ENCODE results near the gene TMPRSS5. TPM values are rescaled to one million over a fixed set of nuclear protein-coding genes. Genes with fewer than 3 reads are reported as not detected.

TMPRSS5 gene
- under 1 TPM; 0.61 to 0.91 TPM for total RNA-seq

- no peak within 1 kb of the TSS for H3K4me3 Mint-ChIP-seq
- H3K27me3 Mint-ChIP-seq, result no peaks in the 10 kb centered on the region
- H3K4me1 Mint-ChIP-seq, result no peaks in the 10 kb centered on the region
- H3K36me3 Mint-ChIP-seq, result peaks cover 16% of the 10 kb centered on the region
- ATAC-seq (no peak), DNase-seq (no peak)
- peaks cover 20% of the 10 kb centered on the region for H3K9me3 Mint-ChIP-seq (ENCODE audit: low read depth)
- CTCF ChIA-PET, result no interaction called here
- H3K27ac Mint-ChIP-seq, result no peak within 1 kb of the TSS
Measured at GRCh38 chr11:113705871-113706655, at the start of gene TMPRSS5. TMPRSS5 (minus strand) TSS chr11:113706308; CDS start chr11:113706224, 84 bp downstream.

- Mint-ChIP-seq H3K36me3 (peaks cover 23% of the 10 kb centered on the region), H3K27me3 (no peaks in the 10 kb centered on the region), H3K4me1 (no peaks in the 10 kb centered on the region), H3K4me3 (no peak overlapping the region), H3K9me3 (ENCODE audit: low read depth) (no peaks in the 10 kb centered on the region), H3K27ac (no peak overlapping the region)
- CTCF ChIA-PET, result interaction anchor here (1.2 kb wide), 1 partner anchor 44 kb away, joined by 3 read pairs; no protein-coding TSS in a partner anchor
- ATAC-seq, result no peak
- no peak for DNase-seq
Measured at GRCh38 chr11:113752932-113753331, 46.8 kb upstream of the TMPRSS5 start.

GRCh38 chr11:113736323-113736722, 30.2 kb upstream of the TMPRSS5 start:
- Mint-ChIP-seq H3K4me3 (no peak overlapping the region), H3K9me3 (ENCODE audit: low read depth) (no peaks in the 10 kb centered on the region), H3K27ac (no peak overlapping the region), H3K36me3 (peaks cover 53% of the 10 kb centered on the region), H3K4me1 (peaks cover 8% of the 10 kb centered on the region), H3K27me3 (no peaks in the 10 kb centered on the region)
- CTCF ChIA-PET, result interaction anchor here (0.5 to 0.6 kb wide), 2 partner anchors 7 to 9 kb away, joined by 3 read pairs; no protein-coding TSS in a partner anchor
- ATAC-seq (peak; percentile 23), DNase-seq (no peak)

GRCh38 chr11:113732092-113732491, 26.0 kb upstream of the TMPRSS5 start:
- H3K9me3 Mint-ChIP-seq (ENCODE audit: low read depth), result no peaks in the 10 kb centered on the region
- CTCF ChIA-PET, result interaction anchor here (1.0 to 2.0 kb wide), 3 partner anchors 418 to 1144 kb away, joined by 3 to 6 read pairs (median 3); partner anchors contain the start of gene TTC12
- ATAC-seq (no peak), DNase-seq (no peak)
- peaks cover 28% of the 10 kb centered on the region for H3K36me3 Mint-ChIP-seq
- H3K4me3 Mint-ChIP-seq, result no peak overlapping the region
- no peaks in the 10 kb centered on the region for H3K27me3 Mint-ChIP-seq
- H3K4me1 Mint-ChIP-seq, result peaks cover 17% of the 10 kb centered on the region
- H3K27ac Mint-ChIP-seq, result no peak overlapping the region

GRCh38 chr11:113730887-113731726, 25.0 kb upstream of the TMPRSS5 start:
- ATAC-seq (no peak), DNase-seq (peak; percentile 49)
- no peak overlapping the region for H3K27ac Mint-ChIP-seq
- H3K4me3 Mint-ChIP-seq, result no peak overlapping the region
- CTCF ChIA-PET, result interaction anchor here (0.7 to 3.8 kb wide), 14 partner anchors 9 to 1143 kb away, joined by 3 to 16 read pairs (median 4); partner anchors contain the start of gene TTC12
- H3K4me1 Mint-ChIP-seq, result peaks cover 11% of the 10 kb centered on the region
- no peaks in the 10 kb centered on the region for H3K27me3 Mint-ChIP-seq
- no peaks in the 10 kb centered on the region for H3K9me3 Mint-ChIP-seq (ENCODE audit: low read depth)
- H3K36me3 Mint-ChIP-seq, result peaks cover 19% of the 10 kb centered on the region

GRCh38 chr11:113729456-113729855, 23.3 kb upstream of the TMPRSS5 start:
- CTCF ChIA-PET, result interaction anchor here (0.8 to 3.8 kb wide), 9 partner anchors 7 to 423 kb away, joined by 3 to 16 read pairs (median 5); no protein-coding TSS in a partner anchor
- H3K27ac Mint-ChIP-seq, result no peak overlapping the region
- H3K4me3 Mint-ChIP-seq, result no peak overlapping the region
- peaks cover 10% of the 10 kb centered on the region for H3K4me1 Mint-ChIP-seq
- peaks cover 13% of the 10 kb centered on the region for H3K36me3 Mint-ChIP-seq
- no peak for ATAC-seq
- no peaks in the 10 kb centered on the region for H3K27me3 Mint-ChIP-seq
- DNase-seq, result no peak
- H3K9me3 Mint-ChIP-seq (ENCODE audit: low read depth), result no peaks in the 10 kb centered on the region

GRCh38 chr11:113728814-113729213, 22.7 kb upstream of the TMPRSS5 start:
- ATAC-seq (no peak), DNase-seq (no peak)
- H3K4me3 Mint-ChIP-seq, result no peak overlapping the region
- H3K27ac Mint-ChIP-seq, result no peak overlapping the region
- H3K9me3 Mint-ChIP-seq (ENCODE audit: low read depth), result no peaks in the 10 kb centered on the region
- CTCF ChIA-PET, result interaction anchor here (0.8 to 3.8 kb wide), 6 partner anchors 8 to 423 kb away, joined by 3 to 16 read pairs (median 10); no protein-coding TSS in a partner anchor
- H3K36me3 Mint-ChIP-seq, result peaks cover 7% of the 10 kb centered on the region
- H3K27me3 Mint-ChIP-seq, result no peaks in the 10 kb centered on the region
- H3K4me1 Mint-ChIP-seq, result peaks cover 10% of the 10 kb centered on the region

GRCh38 chr11:113725913-113726312, 19.8 kb upstream of the TMPRSS5 start:
- DNase-seq (no peak), ATAC-seq (no peak)
- Mint-ChIP-seq H3K9me3 (ENCODE audit: low read depth) (no peaks in the 10 kb centered on the region), H3K36me3 (no peaks in the 10 kb centered on the region), H3K4me1 (peaks cover 10% of the 10 kb centered on the region), H3K27ac (no peak overlapping the region), H3K27me3 (no peaks in the 10 kb centered on the region), H3K4me3 (no peak overlapping the region)
- CTCF ChIA-PET, result interaction anchor here (0.5 to 1.8 kb wide), 8 partner anchors 18 to 420 kb away, joined by 3 to 6 read pairs (median 3); partner anchors contain the start of gene TTC12

GRCh38 chr11:113725407-113725806, 19.3 kb upstream of the TMPRSS5 start:
- no peak for ATAC-seq
- H3K27ac Mint-ChIP-seq, result no peak overlapping the region
- H3K9me3 Mint-ChIP-seq (ENCODE audit: low read depth), result no peaks in the 10 kb centered on the region
- no peaks in the 10 kb centered on the region for H3K27me3 Mint-ChIP-seq
- CTCF ChIA-PET, result interaction anchor here (0.8 to 1.8 kb wide), 7 partner anchors 18 to 419 kb away, joined by 3 to 6 read pairs (median 3); partner anchors contain the start of gene TTC12
- H3K4me3 Mint-ChIP-seq, result no peak overlapping the region
- H3K36me3 Mint-ChIP-seq, result peaks cover 3% of the 10 kb centered on the region
- no peak for DNase-seq
- peaks cover 8% of the 10 kb centered on the region for H3K4me1 Mint-ChIP-seq

GRCh38 chr11:113724778-113725177, 18.7 kb upstream of the TMPRSS5 start:
- CTCF ChIA-PET, result interaction anchor here (0.8 to 1.8 kb wide), 4 partner anchors 137 to 419 kb away, joined by 3 to 6 read pairs (median 4); partner anchors contain the start of gene TTC12
- Mint-ChIP-seq H3K27me3 (no peaks in the 10 kb centered on the region), H3K9me3 (ENCODE audit: low read depth) (no peaks in the 10 kb centered on the region), H3K36me3 (peaks cover 3% of the 10 kb centered on the region), H3K27ac (no peak overlapping the region), H3K4me3 (no peak overlapping the region), H3K4me1 (peaks cover 7% of the 10 kb centered on the region)
- no peak for DNase-seq
- ATAC-seq, result no peak

- DNase-seq, result no peak
- Mint-ChIP-seq H3K4me3 (no peak overlapping the region), H3K27ac (no peak overlapping the region), H3K4me1 (peaks cover 2% of the 10 kb centered on the region), H3K36me3 (peaks cover 8% of the 10 kb centered on the region), H3K27me3 (no peaks in the 10 kb centered on the region), H3K9me3 (ENCODE audit: low read depth) (no peaks in the 10 kb centered on the region)
- CTCF ChIA-PET, result no interaction called here
- no peak for ATAC-seq
Measured at GRCh38 chr11:113723787-113724186, 17.7 kb upstream of the TMPRSS5 start.

GRCh38 chr11:113722934-113723333, 16.8 kb upstream of the TMPRSS5 start:
- CTCF ChIA-PET, result interaction anchor here (1.5 kb wide), 1 partner anchor 136 kb away, joined by 4 read pairs; no protein-coding TSS in a partner anchor
- Mint-ChIP-seq H3K9me3 (ENCODE audit: low read depth) (no peaks in the 10 kb centered on the region), H3K27me3 (no peaks in the 10 kb centered on the region), H3K36me3 (peaks cover 8% of the 10 kb centered on the region), H3K4me1 (no peaks in the 10 kb centered on the region), H3K4me3 (no peak overlapping the region), H3K27ac (no peak overlapping the region)
- DNase-seq (no peak), ATAC-seq (no peak)

GRCh38 chr11:113722221-113722620, 16.1 kb upstream of the TMPRSS5 start:
- Mint-ChIP-seq H3K4me1 (no peaks in the 10 kb centered on the region), H3K9me3 (ENCODE audit: low read depth) (no peaks in the 10 kb centered on the region), H3K27ac (no peak overlapping the region), H3K27me3 (no peaks in the 10 kb centered on the region), H3K36me3 (peaks cover 12% of the 10 kb centered on the region), H3K4me3 (no peak overlapping the region)
- CTCF ChIA-PET, result interaction anchor here (1.5 kb wide), 1 partner anchor 135 kb away, joined by 4 read pairs; no protein-coding TSS in a partner anchor
- DNase-seq (no peak), ATAC-seq (no peak)
